HL-60 (cell line): Measurements from ENCODE around the gene PPP1R8.

Experiments used
- DNase-seq, 2 experiments: peaks; one replicate each; pipeline ENCODE4 v3.0.0-alpha.2; 2010 to 2020; ENCODE audit warnings: low read depth in 1 of 2, low spot score in 1 of 2
- H3K27ac ChIP-seq: fragments of 250-450 bp; sonication (Bioruptor Pico); replicated peaks from 2 replicates; pipeline ENCODE4 v1.5.1; 2020; ENCODE audit warnings: mild to moderate bottlenecking, moderate library complexity
- H3K27me3 ChIP-seq: fragments of 250-450 bp; sonication (Bioruptor Pico); 2 replicates; pipeline ENCODE4 v1.5.1; 2021; ENCODE audit warnings: mild to moderate bottlenecking, moderate library complexity; ENCODE audit not compliant: insufficient read depth, poor library complexity, severe bottlenecking
- H3K4me3 ChIP-seq: replicated peaks from 2 replicates; pipeline ENCODE4 v1.5.1; 2011; ENCODE audit warnings: mild to moderate bottlenecking, control low read depth, low read length; ENCODE audit not compliant: insufficient read depth
- GABPA ChIP-seq: IDR thresholded peaks from 2 replicates; pipeline ENCODE4 v1.6.1; 2012; ENCODE audit warnings: low read depth
- POLR2AphosphoS5 ChIP-seq: IDR thresholded peaks from 2 replicates; pipeline ENCODE4 v1.6.1; 2012; ENCODE audit warnings: low read depth
- SPI1 ChIP-seq: IDR thresholded peaks from 2 replicates; pipeline ENCODE4 v1.6.1; 2012; ENCODE audit warnings: low read depth, mild to moderate bottlenecking, borderline replicate concordance
- TF ChIP-seq, protein P1 (sequence below): IDR thresholded peaks from 2 replicates; pipeline ENCODE4 v1.6.1; 2012; ENCODE audit warnings: low read depth; ENCODE audit not compliant: insufficient replicate concordance
- TF ChIP-seq, protein P2 (sequence below): IDR thresholded peaks from one replicate; pipeline ENCODE4 v1.5.1; 2011; ENCODE audit warnings: low read length, control low read depth, inconsistent platforms; ENCODE audit not compliant: insufficient read depth

The PPP1R8 gene

DNA sequence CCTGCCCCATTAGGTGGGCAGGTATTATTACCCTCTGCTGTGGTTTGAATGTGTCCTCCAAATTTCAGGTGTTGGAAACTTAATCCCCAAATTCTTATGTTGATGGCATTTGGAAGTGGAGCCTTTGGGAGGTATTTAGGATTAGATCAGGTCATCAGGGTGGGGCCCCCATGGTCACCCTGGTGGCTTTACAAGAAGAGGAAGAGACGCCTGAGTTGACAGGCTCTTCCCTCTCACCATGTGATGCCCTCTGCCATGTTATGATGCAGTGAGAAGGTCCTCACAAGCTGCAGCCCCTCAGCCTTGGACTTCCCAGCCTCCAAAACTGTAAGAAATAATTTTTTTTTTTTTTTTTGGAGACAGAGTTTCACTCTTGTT is 32.9 kb downstream of the PPP1R8 start:
- Histone ChIP-seq H3K27ac (peak overlapping the region; percentile 87), H3K27me3 (no peaks in the 10 kb centered on the region), H3K4me3 (no peak overlapping the region)
- peak in 1 of 2 experiments; percentile 66 for DNase-seq
- no peak for TF ChIP-seq POLR2AphosphoS5
- peak; percentile 58; the same call in 1 of the 2 replicates for TF ChIP-seq SPI1

DNA sequence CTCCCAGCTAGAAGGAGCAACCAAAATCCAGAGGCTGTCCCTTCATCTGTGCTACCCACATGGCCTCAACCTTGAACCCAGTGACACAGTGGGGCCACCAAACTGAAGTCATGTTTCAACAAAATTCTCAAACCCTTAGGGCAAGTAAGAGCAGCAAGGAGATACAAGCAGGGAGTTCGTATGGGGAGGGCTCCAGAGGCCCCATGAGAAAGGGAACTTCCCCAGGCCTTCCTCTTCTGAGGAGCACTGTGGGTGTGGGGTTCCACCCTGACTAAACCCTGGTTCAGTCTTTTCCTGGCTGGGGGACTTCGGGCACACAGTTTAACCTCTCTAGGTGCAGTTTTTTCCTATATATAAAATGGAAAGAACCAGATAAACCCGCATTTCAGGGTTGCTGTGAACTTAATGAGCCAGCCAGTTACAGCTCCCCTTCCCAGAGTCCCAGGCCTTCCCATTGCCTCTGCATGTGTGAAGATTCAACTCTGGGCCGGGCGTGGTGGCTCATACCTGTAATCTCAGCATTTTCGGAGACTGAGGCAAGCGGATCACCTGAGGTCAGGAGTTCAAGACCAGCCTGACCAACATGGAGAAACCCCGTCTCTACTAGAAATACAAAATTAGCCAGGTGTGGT is 33.8 kb downstream of the PPP1R8 start:
- DNase-seq: peak; percentile 71 to 86
- TF ChIP-seq GABPA (no peak), POLR2AphosphoS5 (peak; percentile 52; the same call in 1 of the 2 replicates), SPI1 (peak; percentile 83; the same call in 1 of the 2 replicates)
- TF ChIP-seq, protein P1, sequence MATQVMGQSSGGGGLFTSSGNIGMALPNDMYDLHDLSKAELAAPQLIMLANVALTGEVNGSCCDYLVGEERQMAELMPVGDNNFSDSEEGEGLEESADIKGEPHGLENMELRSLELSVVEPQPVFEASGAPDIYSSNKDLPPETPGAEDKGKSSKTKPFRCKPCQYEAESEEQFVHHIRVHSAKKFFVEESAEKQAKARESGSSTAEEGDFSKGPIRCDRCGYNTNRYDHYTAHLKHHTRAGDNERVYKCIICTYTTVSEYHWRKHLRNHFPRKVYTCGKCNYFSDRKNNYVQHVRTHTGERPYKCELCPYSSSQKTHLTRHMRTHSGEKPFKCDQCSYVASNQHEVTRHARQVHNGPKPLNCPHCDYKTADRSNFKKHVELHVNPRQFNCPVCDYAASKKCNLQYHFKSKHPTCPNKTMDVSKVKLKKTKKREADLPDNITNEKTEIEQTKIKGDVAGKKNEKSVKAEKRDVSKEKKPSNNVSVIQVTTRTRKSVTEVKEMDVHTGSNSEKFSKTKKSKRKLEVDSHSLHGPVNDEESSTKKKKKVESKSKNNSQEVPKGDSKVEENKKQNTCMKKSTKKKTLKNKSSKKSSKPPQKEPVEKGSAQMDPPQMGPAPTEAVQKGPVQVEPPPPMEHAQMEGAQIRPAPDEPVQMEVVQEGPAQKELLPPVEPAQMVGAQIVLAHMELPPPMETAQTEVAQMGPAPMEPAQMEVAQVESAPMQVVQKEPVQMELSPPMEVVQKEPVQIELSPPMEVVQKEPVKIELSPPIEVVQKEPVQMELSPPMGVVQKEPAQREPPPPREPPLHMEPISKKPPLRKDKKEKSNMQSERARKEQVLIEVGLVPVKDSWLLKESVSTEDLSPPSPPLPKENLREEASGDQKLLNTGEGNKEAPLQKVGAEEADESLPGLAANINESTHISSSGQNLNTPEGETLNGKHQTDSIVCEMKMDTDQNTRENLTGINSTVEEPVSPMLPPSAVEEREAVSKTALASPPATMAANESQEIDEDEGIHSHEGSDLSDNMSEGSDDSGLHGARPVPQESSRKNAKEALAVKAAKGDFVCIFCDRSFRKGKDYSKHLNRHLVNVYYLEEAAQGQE: no peak
- TF ChIP-seq, protein P2, sequence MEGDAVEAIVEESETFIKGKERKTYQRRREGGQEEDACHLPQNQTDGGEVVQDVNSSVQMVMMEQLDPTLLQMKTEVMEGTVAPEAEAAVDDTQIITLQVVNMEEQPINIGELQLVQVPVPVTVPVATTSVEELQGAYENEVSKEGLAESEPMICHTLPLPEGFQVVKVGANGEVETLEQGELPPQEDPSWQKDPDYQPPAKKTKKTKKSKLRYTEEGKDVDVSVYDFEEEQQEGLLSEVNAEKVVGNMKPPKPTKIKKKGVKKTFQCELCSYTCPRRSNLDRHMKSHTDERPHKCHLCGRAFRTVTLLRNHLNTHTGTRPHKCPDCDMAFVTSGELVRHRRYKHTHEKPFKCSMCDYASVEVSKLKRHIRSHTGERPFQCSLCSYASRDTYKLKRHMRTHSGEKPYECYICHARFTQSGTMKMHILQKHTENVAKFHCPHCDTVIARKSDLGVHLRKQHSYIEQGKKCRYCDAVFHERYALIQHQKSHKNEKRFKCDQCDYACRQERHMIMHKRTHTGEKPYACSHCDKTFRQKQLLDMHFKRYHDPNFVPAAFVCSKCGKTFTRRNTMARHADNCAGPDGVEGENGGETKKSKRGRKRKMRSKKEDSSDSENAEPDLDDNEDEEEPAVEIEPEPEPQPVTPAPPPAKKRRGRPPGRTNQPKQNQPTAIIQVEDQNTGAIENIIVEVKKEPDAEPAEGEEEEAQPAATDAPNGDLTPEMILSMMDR: no peak
- H3K27me3 ChIP-seq: no peaks in the 10 kb centered on the region
- H3K27ac ChIP-seq: peak overlapping the region; percentile 87
- H3K4me3 ChIP-seq: no peak overlapping the region

DNA sequence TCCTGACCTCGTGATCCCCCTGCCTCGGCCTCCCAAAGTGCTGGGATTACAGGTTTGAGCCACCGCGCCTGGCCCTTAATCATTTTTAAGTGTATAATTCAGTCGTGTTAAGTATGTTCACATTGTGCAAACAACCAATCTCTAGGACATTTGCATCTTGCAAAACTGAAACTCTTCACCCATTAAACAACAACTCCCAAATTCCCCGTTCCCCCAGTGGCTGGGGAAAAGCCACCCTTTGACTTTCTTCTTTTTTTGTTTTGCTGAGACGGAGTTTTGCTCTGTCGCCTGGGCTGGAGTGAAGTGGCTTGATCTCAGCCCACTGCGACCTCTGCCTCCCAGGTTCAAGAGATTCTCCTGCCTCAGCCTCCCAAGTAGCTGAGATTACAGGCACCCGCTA is 35.2 kb downstream of the PPP1R8 start:
- TF ChIP-seq GABPA (no peak), POLR2AphosphoS5 (no peak), SPI1 (no peak)
- TF ChIP-seq, protein P2: no peak
- TF ChIP-seq, protein P1: no peak
- Histone ChIP-seq H3K27me3 (no peaks in the 10 kb centered on the region), H3K27ac (no peak overlapping the region), H3K4me3 (no peak overlapping the region)
- no peak for DNase-seq

DNA sequence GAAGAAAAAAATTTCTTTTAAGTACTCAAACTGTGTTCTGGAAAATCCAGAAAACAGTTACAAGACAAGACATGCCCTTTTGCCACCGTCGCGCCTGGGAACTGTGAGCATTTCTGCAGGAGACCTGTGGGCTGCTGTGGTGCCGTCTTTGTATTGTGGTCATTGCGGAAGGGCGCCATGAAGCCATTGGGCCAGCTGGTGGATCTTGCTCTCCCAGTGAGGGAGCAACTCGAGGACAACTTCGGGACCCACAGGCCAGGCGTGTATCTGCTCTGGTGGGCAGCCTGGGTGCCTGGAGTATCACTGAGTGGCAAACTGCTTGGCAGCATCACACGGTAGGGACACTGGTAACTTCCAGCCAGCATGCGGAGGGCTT is 38.0 kb downstream of the PPP1R8 start:
- no peaks in the 10 kb centered on the region for H3K27me3 ChIP-seq
- peak overlapping the region; percentile 51 for H3K27ac ChIP-seq
- H3K4me3 ChIP-seq: no peak overlapping the region
- TF ChIP-seq, protein P2: no peak
- TF ChIP-seq, protein P1: no peak
- TF ChIP-seq SPI1 (no peak), POLR2AphosphoS5 (no peak), GABPA (no peak)
- DNase-seq: no peak
